Epidermal melanocyte (primary cell): ENCODE results near the gene HOXB6.

ENCODE experiments used
- DNase-seq: peaks from one replicate; pipeline ENCODE4 v3.0.0; 2011; ENCODE audit warnings: low spot score; ENCODE audit not compliant: insufficient read length

Gene HOXB6

DNA sequence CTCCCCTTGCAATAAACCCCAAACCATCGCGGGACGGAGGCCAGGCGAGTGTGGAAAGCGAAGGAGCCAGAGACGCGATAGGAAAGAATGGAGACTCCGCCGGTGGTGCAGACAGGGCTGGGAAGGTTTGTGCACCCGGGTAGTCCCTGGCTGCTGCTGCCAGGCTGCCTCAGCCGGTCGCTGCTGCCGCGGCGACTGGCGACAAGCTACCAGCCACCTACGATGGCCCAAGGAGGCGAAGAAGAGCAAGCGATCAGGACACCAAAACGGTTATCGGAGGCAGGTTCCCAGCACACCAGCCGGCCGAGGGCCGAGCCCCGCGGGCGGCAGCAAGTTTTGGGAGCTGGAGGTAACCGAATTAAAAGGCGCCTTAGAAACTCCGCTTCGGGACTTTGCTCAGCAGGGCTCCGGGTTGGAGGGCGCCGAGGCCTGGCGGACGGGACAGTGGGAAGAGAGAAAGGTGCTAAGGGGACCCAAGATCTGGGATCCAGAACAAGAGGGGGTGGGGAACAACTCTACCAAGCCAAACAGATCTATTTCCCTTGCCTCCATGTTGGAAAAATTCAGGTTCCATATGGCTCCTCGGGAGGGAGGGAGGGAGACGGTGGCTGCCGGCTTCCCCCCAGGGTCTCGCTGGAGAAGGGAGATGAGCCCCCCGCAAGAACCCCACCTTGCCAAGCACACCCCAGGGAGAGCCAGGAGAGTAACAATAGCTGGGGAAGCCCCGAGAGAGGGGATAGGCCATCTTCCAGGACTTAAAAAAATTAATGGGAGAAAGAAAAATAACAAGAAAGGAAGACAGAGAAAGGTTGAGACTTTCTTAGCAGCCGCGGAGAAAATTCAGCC lies 50.2 kb downstream of the HOXB6 start:
- DNase-seq = no peak

DNA sequence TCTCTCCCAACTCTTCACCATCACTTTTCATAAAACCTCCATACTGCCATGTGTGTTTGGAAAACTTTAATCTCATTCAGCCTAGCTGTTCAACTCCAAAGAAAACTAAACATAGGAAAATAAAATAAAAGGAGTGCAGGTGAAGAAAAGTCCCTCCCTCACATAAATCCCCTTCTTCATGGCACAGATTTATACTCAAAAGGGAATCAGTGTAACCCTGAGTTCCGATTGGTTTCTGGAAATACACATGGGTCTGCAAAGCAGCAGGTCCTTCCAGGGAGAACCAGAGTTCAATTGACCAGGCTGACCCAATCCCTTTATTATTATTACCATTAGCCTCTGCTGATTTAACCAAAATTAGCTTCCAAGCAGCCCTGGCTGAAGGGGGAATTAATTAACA lies 51.0 kb downstream of the HOXB6 start:
- no peak for DNase-seq

DNA sequence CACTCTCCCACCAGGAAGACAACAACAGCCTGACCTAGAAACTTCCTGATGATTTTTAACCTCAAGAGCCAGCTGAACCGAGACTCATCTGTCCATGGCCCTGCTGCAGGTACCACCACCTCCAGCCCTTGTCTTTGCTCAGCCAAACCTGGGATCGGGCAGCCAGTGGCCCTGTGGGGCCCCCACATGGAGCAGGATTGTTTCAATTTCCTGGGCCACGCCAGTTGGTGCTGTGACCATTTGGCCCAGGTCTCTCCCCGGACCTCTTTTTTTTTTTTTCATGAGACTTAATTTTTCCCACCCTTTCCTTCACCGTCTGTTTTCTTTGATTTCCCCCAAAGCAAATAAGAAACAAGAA lies 51.6 kb downstream of the HOXB6 start:
- no peak for DNase-seq

DNA sequence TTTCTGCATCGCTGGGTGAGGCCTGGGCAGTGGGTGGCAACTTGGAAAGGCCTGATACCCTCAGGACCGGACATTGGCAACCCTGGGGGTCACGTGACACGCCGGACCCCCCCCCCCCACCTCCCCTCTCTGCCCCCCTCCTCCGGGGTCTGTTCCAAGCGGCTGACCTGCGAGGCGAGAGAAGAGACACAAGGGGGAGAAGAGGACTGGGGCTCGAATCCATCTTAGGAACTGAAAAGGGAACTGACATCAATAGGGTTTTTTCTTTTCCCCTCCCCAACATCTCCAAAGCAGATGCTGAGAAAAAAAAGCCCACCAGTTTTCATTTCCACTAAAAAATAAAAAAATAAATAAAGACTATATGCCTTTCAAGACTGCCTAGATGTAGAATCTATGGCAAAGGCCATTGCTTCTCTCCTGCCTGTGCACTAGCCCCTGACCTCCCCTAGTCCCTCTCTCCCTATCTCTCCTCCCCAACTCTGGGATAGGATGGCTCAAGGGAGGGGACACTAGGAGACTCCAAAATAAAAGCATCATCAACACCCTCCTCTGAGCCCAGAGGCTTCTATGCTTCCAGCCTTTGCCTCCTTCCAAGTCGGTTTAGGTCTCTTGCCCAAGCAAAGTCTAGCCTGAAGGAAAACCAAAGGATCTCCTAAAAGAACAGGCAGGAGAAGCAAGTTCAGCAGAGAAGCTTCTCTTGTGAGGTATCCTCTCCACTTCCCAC lies 52.2 kb downstream of the HOXB6 start:
- DNase-seq = no peak

DNA sequence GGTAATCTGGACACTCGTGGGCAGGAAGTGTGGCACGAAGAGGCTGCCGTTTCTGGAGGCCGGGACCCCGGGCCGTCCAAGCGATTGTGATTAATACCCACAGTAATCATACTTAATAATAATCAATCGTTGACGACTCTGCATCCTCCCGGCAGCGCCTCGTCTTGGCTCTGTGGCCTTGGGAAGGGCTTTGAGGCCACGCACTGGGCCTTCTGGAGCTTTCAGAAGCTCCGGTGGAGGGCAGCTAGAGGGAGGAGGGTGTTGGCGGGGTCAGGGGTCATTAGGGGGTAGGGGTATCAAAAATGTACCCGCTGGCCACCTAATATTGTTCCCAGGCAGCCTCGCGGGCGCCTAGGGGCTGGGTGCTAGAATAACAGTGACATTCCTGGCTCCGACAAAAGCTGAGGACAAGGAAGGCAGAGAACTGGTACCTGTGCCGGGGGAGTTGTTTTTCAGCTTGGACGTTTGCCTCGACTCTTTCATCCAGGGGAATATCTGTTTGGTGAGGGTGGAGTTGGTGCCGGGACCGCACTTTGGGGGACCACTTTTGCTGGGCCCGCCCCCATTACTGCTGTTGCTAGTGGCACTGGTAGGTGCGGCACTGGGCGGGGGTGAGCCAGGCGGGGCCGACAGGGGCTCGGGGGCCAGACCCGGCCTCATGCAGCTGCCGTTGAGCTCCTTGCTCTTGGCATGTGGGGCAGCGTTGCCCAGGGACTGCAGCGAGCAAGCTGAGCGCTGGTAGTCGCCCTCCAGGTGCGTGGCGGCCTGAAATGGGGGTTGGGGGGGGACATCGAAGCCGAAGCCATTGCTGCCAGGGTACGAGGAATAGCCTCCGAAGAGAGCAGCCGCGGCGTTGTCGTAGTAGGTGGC lies 53.0 kb downstream of the HOXB6 start:
- no peak for DNase-seq

DNA sequence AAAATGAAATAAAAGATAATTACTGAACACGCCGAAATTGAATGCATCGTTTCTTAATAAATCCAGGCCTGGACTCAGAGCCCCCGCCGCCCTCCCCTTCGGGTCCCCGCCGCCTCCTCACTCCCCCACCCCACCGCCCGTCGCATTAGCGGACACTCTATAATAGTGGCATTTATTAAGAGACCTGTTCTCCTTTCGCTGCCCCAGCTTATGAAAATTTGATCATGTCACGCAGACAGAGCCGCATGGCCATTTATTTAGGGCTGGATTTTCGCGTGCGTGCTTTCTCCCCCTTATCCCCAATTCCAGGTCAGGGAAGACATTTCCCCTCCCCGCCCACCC lies 53.6 kb downstream of the HOXB6 start:
- no peak for DNase-seq

DNA sequence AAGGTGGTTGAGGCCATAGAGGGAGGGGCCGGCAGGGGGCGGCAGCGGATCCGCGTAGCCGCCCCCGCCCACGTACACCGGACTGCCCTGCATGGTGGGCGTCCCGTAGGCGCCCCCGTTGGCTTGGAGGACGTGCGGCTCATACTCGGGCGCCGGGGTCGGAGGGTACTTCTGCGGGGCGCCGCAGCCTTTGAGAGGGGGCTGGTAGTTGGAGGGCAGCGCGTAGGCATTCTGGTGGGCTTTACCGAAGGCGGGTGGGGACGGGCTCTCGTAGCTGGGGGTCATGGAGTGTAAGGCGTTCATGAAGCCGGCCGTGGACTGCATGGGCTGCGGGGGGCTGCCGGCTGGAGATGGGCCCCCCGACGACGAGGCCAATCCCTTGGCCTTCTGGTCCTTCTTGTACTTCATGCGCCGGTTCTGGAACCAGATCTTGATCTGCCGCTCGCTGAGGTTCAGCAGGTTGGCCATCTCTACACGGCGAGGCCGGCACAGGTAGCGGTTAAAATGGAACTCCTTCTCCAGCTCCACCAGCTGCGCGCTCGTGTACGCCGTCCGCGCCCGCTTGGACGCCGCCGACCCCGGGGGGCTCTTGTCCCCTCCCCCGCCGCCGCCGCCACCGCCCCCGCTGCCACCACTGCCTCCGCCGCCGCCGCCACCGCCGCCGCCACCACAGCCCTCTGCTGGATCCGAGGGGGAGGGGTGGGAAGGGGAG lies 54.1 kb downstream of the HOXB6 start:
- no peak for DNase-seq

DNA sequence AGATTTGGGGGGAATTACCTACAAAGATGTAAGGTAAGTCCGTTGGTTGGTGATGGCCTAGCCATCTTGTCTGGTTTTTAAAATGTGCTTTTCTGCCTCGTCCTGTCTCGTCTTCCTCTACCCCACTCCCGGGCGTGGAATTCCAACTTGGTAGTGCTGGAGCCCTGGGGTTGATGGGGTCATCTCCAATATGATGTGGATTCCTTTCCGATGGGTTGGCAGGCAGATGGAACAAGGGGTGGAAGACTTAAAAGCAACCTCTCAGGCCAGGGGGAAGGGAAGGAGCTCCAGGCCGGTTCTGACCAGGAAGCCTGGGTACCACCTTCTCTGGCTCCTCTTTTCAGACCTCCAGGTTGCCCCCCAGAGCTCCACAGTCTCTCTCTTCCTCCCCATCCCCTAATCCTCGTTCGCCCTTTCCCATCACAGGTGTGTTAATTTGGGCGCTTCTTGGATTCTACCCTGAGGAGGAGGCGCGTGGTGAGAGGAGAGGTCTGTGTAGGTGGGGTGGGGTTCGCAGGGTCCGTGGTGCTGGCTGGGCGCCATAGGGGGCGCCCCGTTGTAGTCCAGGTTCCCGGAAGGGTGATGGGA lies 54.8 kb downstream of the HOXB6 start:
- no peak for DNase-seq

DNA sequence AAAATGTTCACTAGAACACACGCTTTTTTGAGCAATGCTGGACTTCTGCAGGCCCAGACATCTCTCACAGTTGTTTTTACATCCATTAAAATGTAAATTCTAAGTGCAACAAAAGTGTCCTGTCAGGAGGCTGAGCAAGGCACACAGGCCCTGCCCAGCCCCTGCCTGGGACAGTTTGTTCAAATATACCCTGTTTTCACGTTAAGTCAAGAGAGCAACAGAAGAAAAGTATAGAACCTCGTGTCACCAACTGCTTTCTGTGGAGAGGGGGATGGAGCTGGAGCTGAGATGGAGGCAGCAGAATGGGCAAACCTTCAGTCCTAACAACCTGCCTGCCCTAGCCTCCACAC lies 55.5 kb downstream of the HOXB6 start:
- DNase-seq = no peak

DNA sequence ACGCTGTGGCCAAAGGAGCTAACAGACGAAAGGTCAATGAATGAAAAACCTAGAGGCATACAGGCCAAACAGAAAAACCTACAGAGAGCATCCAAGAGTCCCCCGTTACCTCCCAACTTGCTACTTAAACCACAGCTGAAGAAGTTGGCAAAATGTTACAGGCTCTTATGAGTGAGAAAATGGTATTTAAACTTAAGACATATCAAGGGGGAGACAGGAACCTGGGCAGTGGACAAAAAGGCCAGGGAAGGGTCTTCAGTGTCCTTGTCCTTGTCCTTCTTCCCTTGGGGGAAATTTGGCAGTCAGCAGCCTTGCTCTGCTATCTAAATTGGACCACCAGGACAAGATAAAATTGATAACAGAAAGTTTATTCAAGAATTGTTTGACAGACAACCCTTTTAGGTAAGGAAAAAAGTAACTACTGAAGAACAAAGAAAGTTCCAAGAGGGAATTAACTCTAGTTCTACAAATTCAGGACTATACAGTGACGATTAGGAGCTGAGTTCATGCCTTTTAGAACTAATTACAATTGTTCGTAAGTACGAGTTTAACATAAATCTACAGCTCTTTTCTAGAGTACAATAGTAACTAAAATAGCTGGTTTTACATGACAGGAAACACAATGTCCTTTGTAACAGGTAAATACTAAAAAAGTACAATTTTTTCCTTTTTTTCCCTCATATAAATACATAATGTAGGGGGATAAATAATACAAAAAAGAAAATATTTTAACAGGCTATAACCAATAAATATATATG lies 56.1 kb downstream of the HOXB6 start:
- no peak for DNase-seq

DNA sequence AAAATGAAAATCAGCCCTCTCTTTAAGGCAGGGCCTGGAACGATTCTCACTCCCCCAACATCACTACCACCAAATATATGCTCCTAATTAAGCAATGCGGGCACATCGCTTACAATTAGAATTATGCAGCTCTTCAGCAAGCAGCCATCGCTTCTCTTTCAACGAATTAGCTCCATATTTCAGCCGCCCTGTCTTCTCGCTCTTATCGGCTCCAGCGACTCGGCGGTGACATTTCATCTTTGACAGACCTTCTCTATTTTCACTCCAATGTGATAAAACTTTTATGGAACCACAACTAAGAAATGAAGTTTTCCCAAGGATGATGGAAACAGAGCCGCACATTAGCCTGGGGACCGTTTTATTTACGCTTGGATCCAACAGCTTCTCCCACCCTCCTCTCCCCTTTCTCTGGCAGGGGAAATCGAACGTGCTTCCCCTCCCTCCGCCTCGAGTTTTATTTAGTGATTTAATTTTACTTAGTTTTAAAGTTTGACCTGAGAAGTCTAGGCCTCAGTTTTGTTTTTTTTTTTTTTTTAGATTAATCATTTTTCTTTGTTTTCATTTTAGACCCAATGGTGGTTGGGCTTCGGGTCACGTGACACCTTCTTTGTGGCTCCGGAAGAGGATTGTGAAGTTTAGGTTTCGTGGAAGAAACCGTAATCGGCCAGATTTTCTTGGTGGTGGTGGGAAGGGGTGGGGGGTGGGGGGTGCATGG lies 56.8 kb downstream of the HOXB6 start:
- no peak for DNase-seq

DNA sequence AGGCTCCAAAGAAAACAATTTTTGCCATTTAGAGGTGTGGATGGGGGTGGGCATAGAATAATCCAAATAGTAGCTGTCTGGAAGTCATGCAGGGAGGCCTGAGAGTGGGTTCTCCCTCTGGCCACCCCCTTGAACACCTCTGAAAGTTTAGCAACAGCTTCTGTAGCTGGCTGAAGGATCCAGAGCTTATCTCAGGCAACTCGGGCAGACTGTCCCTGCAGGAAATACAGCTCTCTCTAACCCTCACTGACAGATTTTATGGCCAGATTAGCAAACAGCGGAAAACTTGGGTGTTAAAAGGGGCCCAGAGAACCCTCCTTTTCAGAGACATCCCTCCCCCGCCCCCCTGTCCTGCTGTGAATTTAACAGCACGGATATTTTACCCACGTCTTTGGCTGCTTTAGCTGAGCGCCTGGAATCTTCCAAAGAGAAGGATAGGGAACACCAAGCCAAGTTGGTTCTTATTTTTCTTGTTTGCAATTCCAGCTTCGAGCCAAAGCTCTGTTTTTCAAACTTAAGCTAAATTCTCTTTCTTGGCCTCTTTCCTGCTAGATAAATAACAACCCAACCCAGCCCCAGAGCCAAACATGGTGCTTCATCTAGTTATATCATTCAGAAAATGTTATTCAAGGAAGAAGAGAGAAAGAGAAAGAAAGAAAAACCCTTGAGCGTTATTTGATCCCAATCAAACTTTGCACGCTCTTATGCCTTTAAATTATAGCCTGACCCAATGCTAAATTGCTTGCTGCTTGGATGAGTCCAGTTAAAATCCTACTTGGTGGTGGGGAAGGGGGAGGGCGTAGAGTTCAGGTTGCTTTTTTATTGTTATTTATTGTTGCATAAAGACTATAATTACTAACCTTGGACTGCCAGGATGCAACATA lies 57.6 kb downstream of the HOXB6 start:
- DNase-seq = no peak

DNA sequence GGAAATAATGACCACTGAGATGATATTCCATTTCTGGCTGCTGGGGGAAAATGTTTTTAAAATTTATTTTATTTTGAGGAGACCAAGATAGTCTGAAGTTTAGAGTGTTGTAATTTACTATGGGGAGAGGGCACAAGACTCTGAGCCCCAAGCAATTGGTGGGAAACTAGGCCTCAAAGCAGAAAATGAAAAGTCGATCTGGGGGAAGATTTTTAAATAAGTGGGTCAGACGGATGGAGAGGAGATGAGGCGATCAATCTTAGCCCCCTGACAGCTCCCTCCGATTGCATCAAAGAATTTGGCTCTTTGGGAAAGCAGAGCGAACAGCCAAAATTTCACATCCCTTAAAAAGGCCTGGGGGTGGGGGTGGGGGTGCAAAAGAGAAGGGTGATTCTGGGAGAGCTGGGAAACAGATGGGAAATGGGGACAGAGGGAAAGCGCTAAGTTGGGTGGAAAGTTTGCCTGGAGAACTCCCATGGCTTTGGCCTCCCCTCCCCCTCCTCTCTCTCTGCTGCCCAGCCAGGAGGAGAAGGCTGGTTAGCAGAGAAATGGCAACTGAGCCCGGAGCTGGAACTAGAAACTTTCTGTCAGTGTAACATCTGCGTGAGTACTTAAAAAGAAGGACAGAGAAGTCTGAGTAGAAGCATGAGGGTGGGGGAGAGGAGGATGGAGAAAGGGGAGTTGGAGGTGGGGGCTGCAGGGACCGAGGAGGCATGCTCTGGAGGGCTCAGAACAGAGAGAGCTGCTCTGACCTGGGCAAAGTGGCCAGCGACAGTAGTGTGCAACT lies 58.5 kb downstream of the HOXB6 start:
- no peak for DNase-seq
